RCC 7860 (cell line): ENCODE results near the gene SCCPDH.
"Not testable (repeated sequence)": the region's sequence is repeated elsewhere in the genome, so short reads cannot be mapped to it uniquely, and the experiment has no call there.

Experiments used
- DNase-seq: peaks from one replicate; pipeline ENCODE4 v3.0.0-alpha.2; 2015; ENCODE audit warnings: low spot score
- FAIRE-seq: peaks from 2 replicates; lab custom pipeline; 2012; peaks lifted over from hg19 to GRCh38; lab: Jason Lieb, UNC

SCCPDH gene

DNA sequence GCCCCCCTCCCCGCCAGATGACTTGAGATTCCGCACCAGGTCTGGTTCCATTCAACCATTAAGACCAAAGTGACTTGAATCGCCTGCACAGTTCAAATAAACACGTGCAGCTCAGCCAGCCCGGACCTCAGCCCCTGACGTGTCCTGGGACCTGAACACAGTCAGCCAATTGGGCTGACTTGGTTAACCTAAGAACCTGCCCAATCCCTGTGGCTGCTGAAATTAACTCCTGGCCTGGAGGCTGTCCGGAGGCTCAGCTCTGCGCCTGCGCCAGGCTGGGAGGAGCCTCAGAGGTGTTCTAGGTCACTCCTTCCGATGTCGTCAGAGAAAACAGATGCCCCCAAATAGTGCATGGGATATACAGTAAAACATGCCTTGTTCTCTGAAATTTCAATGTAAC, 73.4 kb downstream of the SCCPDH start:
- FAIRE-seq (no peak), DNase-seq (no peak)

DNA sequence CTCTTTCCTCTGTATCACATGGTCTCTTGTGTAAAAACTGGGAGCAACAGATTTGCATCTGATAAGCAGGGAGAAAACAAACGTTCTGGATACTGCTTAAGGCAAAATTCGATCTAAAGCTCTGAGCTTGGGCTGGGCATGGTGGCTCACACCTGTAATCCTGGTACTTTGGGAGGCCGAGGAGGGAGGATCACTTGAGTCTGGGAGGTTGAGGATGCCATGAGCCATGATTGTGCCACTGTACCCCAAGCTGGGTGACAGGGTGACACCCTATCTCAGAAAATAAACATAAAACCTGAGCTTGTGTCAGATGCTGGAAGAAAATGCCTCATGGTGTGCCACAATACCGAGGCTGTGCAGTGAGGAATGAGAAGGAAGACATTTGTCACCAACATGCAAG, 73.9 kb downstream of the SCCPDH start:
- FAIRE-seq (no peak), DNase-seq (no peak)

- DNase-seq (no peak), FAIRE-seq (no peak)
These were observed 74.6 kb downstream of the SCCPDH start for GRCh38 chr1:246798606-246799496.

GRCh38 chr1:246800356-246800755, 76.1 kb downstream of the SCCPDH start:
- FAIRE-seq (no peak), DNase-seq (no peak)

- no peak for FAIRE-seq
- DNase-seq = no peak
These were observed 76.5 kb downstream of the SCCPDH start for GRCh38 chr1:246800756-246801155.

DNA sequence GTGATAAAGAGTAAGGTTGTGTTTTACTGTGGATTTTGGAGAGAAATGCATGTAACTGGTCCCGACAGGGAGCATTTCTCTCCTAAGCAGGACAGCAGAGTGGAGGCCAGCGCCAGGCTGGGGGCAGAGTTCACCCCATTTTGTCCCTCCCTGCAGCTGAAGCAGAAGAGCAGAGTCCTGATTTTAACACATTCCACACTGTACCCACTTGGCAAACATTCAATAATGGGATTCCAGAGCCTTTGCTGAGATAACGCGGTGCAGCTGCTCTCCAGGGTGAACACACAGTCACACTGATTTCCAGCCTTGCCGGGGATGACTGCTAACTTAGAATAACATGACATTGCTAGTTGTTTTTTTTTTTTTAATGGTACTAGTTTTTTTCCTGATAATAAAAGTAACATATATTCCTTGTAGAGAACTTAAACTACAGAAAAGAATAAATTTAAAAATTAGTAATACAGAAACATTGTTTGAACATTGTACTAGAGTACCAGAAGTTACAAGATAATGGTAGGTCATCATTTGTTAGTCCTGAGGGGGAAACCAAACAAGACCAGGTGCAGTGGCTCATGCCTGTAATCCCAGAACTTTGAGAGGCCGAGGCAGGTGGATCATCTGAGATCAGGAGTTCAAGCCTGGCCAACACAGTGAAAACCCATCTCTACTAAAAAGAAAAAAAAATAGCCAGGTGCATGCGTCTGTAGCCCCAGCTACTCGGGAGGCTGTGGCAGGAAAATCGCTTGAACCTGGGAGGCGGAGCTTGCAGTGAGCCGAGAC, 77.2 kb downstream of the SCCPDH start:
- DNase-seq (no peak), FAIRE-seq (no peak)

DNA sequence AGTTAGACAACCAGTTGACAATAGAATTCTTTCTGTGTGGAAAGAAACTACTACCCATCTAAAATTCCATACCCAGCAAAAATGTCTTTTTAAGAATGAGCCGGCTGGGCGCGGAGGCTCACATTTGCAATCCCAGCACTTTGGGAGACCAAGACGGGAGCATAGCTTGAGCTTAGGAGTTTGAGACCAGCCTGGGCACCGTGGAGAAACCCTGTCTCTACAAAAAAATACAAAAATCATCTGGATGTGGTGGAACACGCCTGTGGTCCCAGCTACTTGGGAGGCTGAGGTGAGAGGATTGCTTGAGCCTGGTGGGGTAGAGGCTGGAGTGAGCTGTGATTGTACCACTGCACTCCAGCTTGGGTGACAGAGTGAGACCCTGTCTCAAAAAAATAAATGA, 79.2 kb downstream of the SCCPDH start:
- no peak for FAIRE-seq

DNA sequence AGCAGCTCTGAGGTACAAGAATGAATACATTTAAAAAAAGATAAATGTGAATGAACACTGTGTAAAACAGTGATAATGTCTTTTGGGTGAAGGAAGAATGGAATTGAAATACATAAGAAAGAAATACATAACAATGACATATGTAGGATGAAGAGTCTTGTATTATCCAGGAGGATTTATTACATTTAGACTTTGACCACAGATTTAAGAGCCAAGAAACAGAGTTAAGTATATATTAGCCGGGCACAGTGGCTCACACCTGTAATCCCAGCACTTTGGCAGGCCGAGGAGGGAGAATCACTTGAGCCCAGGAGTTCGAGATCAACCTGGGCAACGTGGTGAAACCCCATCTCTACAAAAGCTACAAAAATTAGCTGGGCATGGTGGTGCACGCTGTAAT, 79.7 kb downstream of the SCCPDH start:
- FAIRE-seq (no peak), DNase-seq (no peak)

More for the DNA sequence above, 79.2 kb downstream of the SCCPDH start:
- no peak for DNase-seq

DNA sequence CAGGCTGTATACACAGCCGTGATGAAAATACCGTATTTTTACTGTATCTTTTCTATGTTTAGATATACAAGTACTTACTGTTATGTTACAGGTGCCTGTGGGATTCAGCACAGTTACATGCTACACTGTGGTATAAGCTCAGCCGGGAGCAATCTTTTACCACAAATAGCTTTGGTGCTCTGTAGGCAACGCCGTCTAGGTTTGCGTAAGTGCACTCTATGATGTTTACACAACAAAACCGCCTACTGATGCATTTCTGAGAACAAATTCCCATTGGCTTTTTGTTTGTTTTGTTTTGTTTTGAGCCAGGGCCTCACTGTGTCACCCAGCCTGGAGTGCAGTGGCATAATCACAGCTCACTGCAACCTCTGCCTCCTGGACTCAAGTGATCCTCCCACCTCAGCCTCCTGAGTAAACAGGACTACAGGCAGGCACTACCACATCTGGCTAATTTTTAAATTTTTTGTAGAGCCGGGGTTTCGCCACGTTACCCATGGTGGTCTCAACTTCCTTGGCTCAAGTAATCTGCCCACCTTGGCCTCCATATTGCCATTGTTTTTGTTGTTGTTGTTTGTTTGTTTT, 81.0 kb downstream of the SCCPDH start:
- DNase-seq (no peak), FAIRE-seq (no peak)

- no peak for DNase-seq
- FAIRE-seq = no peak
These were observed 85.3 kb downstream of the SCCPDH start for GRCh38 chr1:246809473-246809872.

GRCh38 chr1:246811985-246812384, 87.8 kb downstream of the SCCPDH start:
- FAIRE-seq (no peak), DNase-seq (no peak)

DNA sequence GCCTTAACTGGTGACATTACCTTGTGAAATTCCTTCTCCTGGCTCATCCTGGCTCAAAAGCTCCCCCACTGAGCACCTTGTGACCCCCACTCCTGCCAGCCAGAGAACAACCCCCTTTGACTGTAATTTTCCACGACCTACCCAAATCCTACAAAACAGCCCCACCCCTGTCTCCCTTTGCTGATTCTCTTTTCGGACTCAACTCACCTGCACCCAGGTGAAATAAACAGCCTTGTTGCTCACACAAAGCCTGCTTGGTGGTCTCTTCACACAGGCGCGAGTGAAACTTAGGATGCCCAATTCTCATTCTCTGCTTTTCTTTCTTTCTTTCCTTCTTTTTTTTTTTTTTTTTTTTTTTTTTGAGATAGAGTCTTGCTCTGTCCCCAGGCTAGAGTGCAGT, 89.1 kb downstream of the SCCPDH start:
- FAIRE-seq = not testable (repeated sequence)

DNA sequence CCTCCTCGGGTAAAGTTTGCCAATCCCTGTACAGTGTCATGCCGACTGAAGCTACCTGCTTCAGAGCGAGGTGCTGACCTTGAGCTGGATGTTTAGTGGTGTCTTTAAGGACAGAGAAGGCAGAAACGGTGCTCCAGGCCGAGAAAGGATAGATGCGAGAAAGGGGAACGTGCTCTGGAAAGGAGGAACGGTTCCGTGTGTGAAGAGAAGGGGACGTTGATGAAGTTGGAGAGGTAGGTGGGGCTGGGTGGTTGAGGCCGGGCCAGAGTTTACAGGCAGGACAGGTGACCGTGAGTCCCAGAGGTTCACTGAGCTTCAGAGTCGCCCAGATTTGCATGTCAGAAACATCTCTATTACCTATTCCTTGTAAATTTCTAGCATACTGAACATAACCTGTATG, 90.7 kb downstream of the SCCPDH start:
- DNase-seq = no peak
- no peak for FAIRE-seq

More for the DNA sequence above, 89.1 kb downstream of the SCCPDH start:
- DNase-seq = not testable (repeated sequence)

DNA sequence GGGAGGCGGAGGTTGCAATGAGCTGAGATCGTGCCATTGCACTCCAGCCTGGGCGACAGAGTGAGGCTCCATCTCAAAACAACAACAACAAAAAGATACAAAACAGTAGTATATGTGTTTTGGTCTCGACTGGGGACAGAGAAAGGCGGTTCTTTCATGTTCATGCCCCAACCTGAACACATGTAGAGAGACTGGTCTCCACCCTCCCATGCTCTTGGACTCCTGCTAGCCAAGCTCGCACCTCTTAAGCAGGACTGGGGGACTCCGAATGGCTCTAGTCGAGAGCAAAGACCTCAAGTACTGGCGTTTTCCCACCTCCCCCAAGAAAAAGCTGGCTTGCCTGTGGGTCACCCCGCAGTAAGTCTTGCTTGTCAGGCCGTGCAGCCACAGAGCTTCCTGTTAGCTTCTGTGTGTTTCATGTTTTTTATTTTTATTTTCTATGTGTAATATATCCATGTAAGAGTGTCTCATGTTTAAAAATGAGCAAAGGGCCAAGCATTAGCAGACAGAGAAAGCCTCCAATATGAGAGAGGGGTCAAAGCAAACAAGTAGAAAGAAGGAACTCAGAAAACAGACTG, 91.6 kb downstream of the SCCPDH start:
- no peak for FAIRE-seq

More for the DNA sequence above, 91.6 kb downstream of the SCCPDH start:
- no peak for DNase-seq
